Duodenal mucosa (tissue), 2 donors: ENCODE measurements around the gene EBF4.

Experiments used
- H3K27ac ChIP-seq: one replicate; pipeline ENCODE4 v1.7.0; 2013; ENCODE audit warnings: low read depth, low read length
- H3K27me3 ChIP-seq, 2 donors: one replicate each; pipeline ENCODE4 v1.7.0; 2013; ENCODE audit warnings: low read length in 2 of 2, control low read depth in 1 of 2; ENCODE audit not compliant: insufficient read depth in 2 of 2, control insufficient read depth in 1 of 2
- H3K36me3 ChIP-seq, 2 donors: one replicate each; pipeline ENCODE4 v1.7.0; 2013; ENCODE audit warnings: low read length in 2 of 2, control low read depth in 1 of 2; ENCODE audit not compliant: insufficient read depth in 2 of 2, control insufficient read depth in 1 of 2
- H3K4me1 ChIP-seq, 2 donors: one replicate each; pipeline ENCODE4 v1.7.0; 2013; ENCODE audit warnings: low read length in 2 of 2, control low read depth in 1 of 2; ENCODE audit not compliant: insufficient read depth in 2 of 2, control insufficient read depth in 1 of 2
- H3K4me3 ChIP-seq, 2 donors: one replicate each; pipeline ENCODE4 v1.7.0; 2013; ENCODE audit warnings: low read length in 2 of 2, low read depth in 1 of 2
- H3K9ac ChIP-seq, 2 donors: one replicate each; pipeline ENCODE4 v1.7.0; 2013; ENCODE audit warnings: low read length in 2 of 2, low read depth in 1 of 2
- H3K9me3 ChIP-seq, 2 donors: one replicate each; pipeline ENCODE4 v1.7.0; 2013; ENCODE audit warnings: low read length in 2 of 2, control low read depth in 1 of 2; ENCODE audit not compliant: control insufficient read depth in 1 of 2

EBF4 gene

GRCh38 chr20:2656471-2657117, 36.0 kb upstream of the EBF4 start:
- no peaks in the 10 kb centered on the region for H3K27me3 ChIP-seq
- H3K4me3 ChIP-seq: no peak overlapping the region
- H3K4me1 ChIP-seq: peaks cover 14 to 22% of the 10 kb centered on the region in 2 donors
- no peaks in the 10 kb centered on the region for H3K9me3 ChIP-seq
- H3K27ac ChIP-seq: no peak overlapping the region
- no peak overlapping the region for H3K9ac ChIP-seq
- peaks cover 55 to 77% of the 10 kb centered on the region in 2 donors for H3K36me3 ChIP-seq

- Histone ChIP-seq H3K27me3 (no peaks in the 10 kb centered on the region), H3K4me3 (no peak overlapping the region), H3K36me3 (peaks cover 59 to 83% of the 10 kb centered on the region in 2 donors), H3K4me1 (peaks cover 14 to 22% of the 10 kb centered on the region in 2 donors), H3K9me3 (no peaks in the 10 kb centered on the region), H3K27ac (no peak overlapping the region), H3K9ac (no peak overlapping the region)
Observed at GRCh38 chr20:2657241-2657640, 35.3 kb upstream of the EBF4 start.

DNA sequence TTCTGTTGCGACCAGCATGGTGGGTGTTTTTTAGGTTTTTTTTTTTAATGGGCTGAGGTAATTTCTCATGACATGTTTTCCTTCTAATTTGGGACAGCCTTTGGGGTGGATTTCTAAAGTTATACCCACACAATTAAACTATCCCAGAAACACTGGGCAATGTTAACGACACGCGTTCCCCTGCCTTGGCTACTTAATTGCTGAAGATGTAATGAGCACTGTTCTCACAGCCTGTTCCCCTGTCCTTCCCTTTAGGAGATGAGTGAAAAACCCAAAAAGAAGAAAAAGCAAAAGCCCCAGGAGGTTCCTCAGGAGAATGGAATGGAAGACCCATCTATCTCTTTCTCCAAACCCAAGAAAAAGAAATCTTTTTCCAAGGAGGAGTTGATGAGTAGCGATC, 34.9 kb upstream of the EBF4 start:
- H3K4me3 ChIP-seq: no peak overlapping the region
- H3K27ac ChIP-seq: no peak overlapping the region
- H3K4me1 ChIP-seq: peaks cover 14 to 22% of the 10 kb centered on the region in 2 donors
- no peak overlapping the region for H3K9ac ChIP-seq
- H3K36me3 ChIP-seq: peaks cover 59 to 84% of the 10 kb centered on the region in 2 donors
- no peaks in the 10 kb centered on the region for H3K9me3 ChIP-seq
- H3K27me3 ChIP-seq: no peaks in the 10 kb centered on the region

- H3K27ac ChIP-seq: no peak overlapping the region
- no peak overlapping the region for H3K4me3 ChIP-seq
- H3K27me3 ChIP-seq: no peaks in the 10 kb centered on the region
- H3K9me3 ChIP-seq: no peaks in the 10 kb centered on the region
- H3K4me1 ChIP-seq: peaks cover 21 to 24% of the 10 kb centered on the region in 2 donors
- no peak overlapping the region for H3K9ac ChIP-seq
- peaks cover 59 to 86% of the 10 kb centered on the region in 2 donors for H3K36me3 ChIP-seq
Observed at GRCh38 chr20:2658414-2659354, 33.9 kb upstream of the EBF4 start.

GRCh38 chr20:2659547-2659946, 33.0 kb upstream of the EBF4 start:
- H3K9me3 ChIP-seq: no peaks in the 10 kb centered on the region
- peaks cover 15 to 19% of the 10 kb centered on the region in 2 donors for H3K4me1 ChIP-seq
- H3K27ac ChIP-seq: no peak overlapping the region
- H3K27me3 ChIP-seq: no peaks in the 10 kb centered on the region
- peaks cover 52 to 78% of the 10 kb centered on the region in 2 donors for H3K36me3 ChIP-seq
- no peak overlapping the region for H3K9ac ChIP-seq
- H3K4me3 ChIP-seq: no peak overlapping the region

- H3K27ac ChIP-seq: no peak overlapping the region
- H3K4me1 ChIP-seq: peaks cover 13 to 14% of the 10 kb centered on the region in 2 donors
- peak overlapping the region; percentile 96 to 97 for H3K4me3 ChIP-seq
- H3K9ac ChIP-seq: peak overlapping the region; percentile 87 to 89
- no peaks in the 10 kb centered on the region for H3K27me3 ChIP-seq
- no peaks in the 10 kb centered on the region for H3K9me3 ChIP-seq
- H3K36me3 ChIP-seq: peaks cover 27 to 39% of the 10 kb centered on the region in 2 donors
Observed at GRCh38 chr20:2663364-2663886, 29.2 kb upstream of the EBF4 start.

DNA sequence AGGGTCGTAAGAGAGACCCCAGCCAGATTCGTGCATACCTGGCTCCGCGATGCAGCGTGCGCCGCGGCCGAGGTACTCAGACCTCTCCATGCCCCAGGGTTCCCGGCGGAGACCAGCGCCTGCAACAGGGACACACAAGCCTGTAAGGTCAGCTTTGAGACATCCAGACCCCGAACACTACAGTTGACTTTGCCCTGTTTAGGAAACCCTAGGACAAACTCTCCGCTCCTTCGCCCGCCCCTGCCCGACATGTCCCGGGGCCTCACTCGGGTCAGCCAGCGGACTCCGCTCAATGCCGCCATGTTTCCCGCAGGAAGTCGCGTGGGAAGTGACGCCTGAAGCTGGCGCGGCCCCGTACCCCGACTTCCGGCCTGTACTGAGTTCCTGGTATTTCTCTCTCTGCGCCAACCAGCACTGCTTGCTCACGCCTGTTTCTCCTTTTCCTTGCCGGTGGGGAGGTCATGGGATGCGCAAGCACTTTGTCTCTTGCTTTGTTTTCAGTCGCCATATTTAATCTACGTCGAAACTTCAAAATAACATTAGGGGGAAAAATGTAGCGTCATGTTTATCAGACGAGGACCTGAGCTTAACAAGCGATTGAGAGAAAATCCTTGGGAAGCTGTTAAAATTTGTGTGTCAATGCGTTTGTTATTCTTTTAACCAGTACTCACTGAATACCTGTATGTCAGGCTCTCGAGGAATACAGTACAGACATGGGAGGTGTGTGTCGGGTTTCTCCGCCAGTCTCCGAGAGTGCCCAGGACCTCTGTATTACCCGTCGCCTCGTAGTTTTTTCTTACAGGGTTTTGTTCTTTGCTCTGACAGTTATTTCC, 28.5 kb upstream of the EBF4 start, which contains the start of gene IDH3B:
Gene IDH3B (minus strand): TSS at position 330 of the 833 bp plus-strand sequence. CDS start 28 bp downstream, at position 302.
- H3K36me3 ChIP-seq: peaks cover 22 to 32% of the 10 kb centered on the region in 2 donors
- no peaks in the 10 kb centered on the region for H3K27me3 ChIP-seq
- peak within 1 kb of the TSS; percentile 96 to 97 for H3K4me3 ChIP-seq
- peak within 1 kb of the TSS; percentile 90 for H3K27ac ChIP-seq
- H3K9ac ChIP-seq: peak within 1 kb of the TSS; percentile 87 to 89
- no peaks in the 10 kb centered on the region for H3K9me3 ChIP-seq
- peaks cover 13 to 14% of the 10 kb centered on the region in 2 donors for H3K4me1 ChIP-seq

GRCh38 chr20:2671977-2672376, 20.6 kb upstream of the EBF4 start:
- Histone ChIP-seq H3K27me3 (no peaks in the 10 kb centered on the region), H3K9ac (no peak overlapping the region), H3K4me3 (no peak overlapping the region), H3K4me1 (no peaks in the 10 kb centered on the region), H3K27ac (no peak overlapping the region), H3K9me3 (no peaks in the 10 kb centered on the region), H3K36me3 (no peaks in the 10 kb centered on the region)

- no peak overlapping the region for H3K4me3 ChIP-seq
- H3K9me3 ChIP-seq: no peaks in the 10 kb centered on the region
- H3K4me1 ChIP-seq: no peaks in the 10 kb centered on the region
- no peak overlapping the region for H3K9ac ChIP-seq
- H3K27me3 ChIP-seq: no peaks in the 10 kb centered on the region
- no peaks in the 10 kb centered on the region for H3K36me3 ChIP-seq
- H3K27ac ChIP-seq: no peak overlapping the region
Observed at GRCh38 chr20:2672446-2672845, 20.1 kb upstream of the EBF4 start.
